SK-N-SH (cell line): Measurements from ENCODE around the gene SGTB. TPM values are rescaled to one million over a fixed set of nuclear protein-coding genes. Genes with fewer than 3 reads are reported as not detected.

Source experiments
- CTCF ChIA-PET: fragments of 300-600, 350-600 bp; formaldehyde crosslinking; extraction: SDS; loops from one replicate; lab custom pipeline; 2021; lab: Yijun Ruan, JAX
- POLR2A ChIA-PET: fragments of 350-600 bp; sonication (Branson Sonifier 250); formaldehyde crosslinking; extraction: SDS; loops from one replicate; lab custom pipeline; 2020; ENCODE audit warnings: antibody characterized with exemption, inconsistent platforms; lab: Yijun Ruan, JAX
- DNase-seq: peaks from one replicate; pipeline ENCODE4 v3.0.0; 2012
- H2AFZ ChIP-seq: fragments of 200-600 bp; sonication (generic); 2 replicates; pipeline ENCODE4 v1.8.1; 2016; ENCODE audit warnings: antibody characterized with exemption, mild to moderate bottlenecking, low read depth
- H3F3A ChIP-seq: fragments of 200-600 bp; sonication (generic); replicated peaks from 2 replicates; pipeline ENCODE3; 2016; ENCODE audit warnings: antibody characterized with exemption, mild to moderate bottlenecking; ENCODE audit not compliant: insufficient read depth
- H3K27ac ChIP-seq, 2 experiments: fragments of 200-500 bp in 1 of 2; fragments of 200-600 bp in 1 of 2; sonication (Bioruptor generic) in 1 of 2; sonication (generic), shearing (Covaris generic) in 1 of 2; 2 replicates each; pipeline versions ENCODE4 v1.5.1 to v1.6.1; 2014 to 2016; ENCODE audit warnings: low read depth in 2 of 2, inconsistent platforms in 1 of 2, low read length in 1 of 2, mild to moderate bottlenecking in 1 of 2, mixed read lengths in 1 of 2
- H3K27me3 ChIP-seq: fragments of 200-600 bp; sonication (generic), shearing (Covaris generic); 2 replicates; pipeline ENCODE4 v1.6.1; 2016; ENCODE audit warnings: mixed run types; ENCODE audit not compliant: insufficient read depth
- H3K36me3 ChIP-seq, 2 experiments: fragments of 200-500 bp in 1 of 2; fragments of 200-600 bp in 1 of 2; sonication (Bioruptor generic) in 1 of 2; sonication (generic) in 1 of 2; replicated peaks in 1 of 2; 2 replicates each; pipeline versions ENCODE3 to v1.5.1; 2014 to 2016; ENCODE audit warnings: low read length in 1 of 2, mild to moderate bottlenecking in 1 of 2; ENCODE audit not compliant: insufficient read depth in 2 of 2, control insufficient read depth in 1 of 2
- H3K4me1 ChIP-seq, 2 experiments: fragments of 200-500 bp in 1 of 2; fragments of 200-600 bp in 1 of 2; sonication (Bioruptor generic) in 1 of 2; sonication (generic), shearing (Covaris generic) in 1 of 2; 2 replicates each; pipeline versions ENCODE4 v1.5.1 to v1.6.1; 2014 to 2016; ENCODE audit warnings: low read depth in 1 of 2, low read length in 1 of 2, mixed run types in 1 of 2; ENCODE audit not compliant: insufficient read depth in 2 of 2, control insufficient read depth in 1 of 2
- H3K4me2 ChIP-seq: fragments of 200-600 bp; sonication (generic), shearing (Covaris generic); 2 replicates; pipeline ENCODE4 v1.6.1; 2017; ENCODE audit warnings: mixed run types
- H3K4me3 ChIP-seq, 2 experiments: fragments of 200-500 bp in 1 of 2; fragments of 200-600 bp in 1 of 2; sonication (Bioruptor generic) in 1 of 2; sonication (generic), shearing (Covaris generic) in 1 of 2; 2 replicates each; pipeline versions ENCODE4 v1.5.1 to v1.8.1; 2014 to 2016; ENCODE audit warnings: low read depth in 2 of 2, inconsistent platforms in 1 of 2, low read length in 1 of 2, mild to moderate bottlenecking in 1 of 2, mixed read lengths in 1 of 2, moderate library complexity in 1 of 2
- H3K79me2 ChIP-seq: fragments of 200-600 bp; sonication (generic); 2 replicates; pipeline ENCODE4 v1.8.1; 2017; ENCODE audit warnings: mild to moderate bottlenecking; ENCODE audit not compliant: insufficient read depth
- H3K9ac ChIP-seq: fragments of 200-600 bp; sonication (generic); 2 replicates; pipeline ENCODE4 v1.6.1; 2017; ENCODE audit warnings: mixed run types
- H3K9me2 ChIP-seq: fragments of 200-600 bp; sonication (generic); 2 replicates; pipeline ENCODE4 v1.6.1; 2017; ENCODE audit warnings: mixed run types
- H3K9me3 ChIP-seq: fragments of 200-600 bp; sonication (generic); 2 replicates; pipeline ENCODE4 v1.6.1; 2017; ENCODE audit warnings: mixed run types, mild to moderate bottlenecking, moderate library complexity
- H4K20me1 ChIP-seq: fragments of 200-600 bp; sonication (generic); 2 replicates; pipeline ENCODE4 v1.6.1; 2017; ENCODE audit warnings: mild to moderate bottlenecking, mixed run types; ENCODE audit not compliant: insufficient read depth
- EZH2phosphoT487 ChIP-seq: fragments of 200-600 bp; sonication (generic); IDR thresholded peaks from 2 replicates; pipeline ENCODE4 v1.6.1; 2017; ENCODE audit warnings: low read depth, mixed run types, mild to moderate bottlenecking, antibody characterized with exemption, moderate library complexity, borderline replicate concordance
- FOSL2 ChIP-seq: IDR thresholded peaks from 2 replicates; pipeline ENCODE4 v1.4.0; 2012; ENCODE audit warnings: low read depth, mild to moderate bottlenecking, moderate library complexity, borderline replicate concordance
- FOXM1 ChIP-seq: IDR thresholded peaks from 2 replicates; pipeline ENCODE4 v1.4.0; 2012; ENCODE audit warnings: low read depth, mild to moderate bottlenecking
- JUND ChIP-seq: IDR thresholded peaks from 2 replicates; pipeline ENCODE4 v1.4.0; 2012
- NRF1 ChIP-seq: IDR thresholded peaks from 2 replicates; pipeline ENCODE4 v1.6.1; 2012; ENCODE audit warnings: low read depth, mild to moderate bottlenecking, low read length
- PBX3 ChIP-seq: IDR thresholded peaks from 2 replicates; pipeline ENCODE4; 2012
- REST ChIP-seq: IDR thresholded peaks from 2 replicates; pipeline ENCODE4 v1.6.1; 2012; ENCODE audit warnings: mild to moderate bottlenecking, low read depth, low read length, moderate library complexity
- RFX5 ChIP-seq: IDR thresholded peaks from 2 replicates; pipeline ENCODE4 v1.6.1; 2012; ENCODE audit warnings: mild to moderate bottlenecking, improper control_type of control experiment, low read length
- SMC3 ChIP-seq: IDR thresholded peaks from 2 replicates; pipeline ENCODE4 v1.6.1; 2012; ENCODE audit warnings: low read depth, low read length, improper control_type of control experiment
- TEAD4 ChIP-seq: IDR thresholded peaks from 2 replicates; pipeline ENCODE4 v1.4.0; 2012; ENCODE audit warnings: mild to moderate bottlenecking, borderline replicate concordance; ENCODE audit not compliant: insufficient read depth
- ZBTB33 ChIP-seq: IDR thresholded peaks from 2 replicates; pipeline ENCODE4 v1.4.0; 2012; ENCODE audit warnings: low read depth, borderline replicate concordance
- WGBS: methylation state at CpG from one replicate; pipeline ENCODE4 v1.1.6; 2017; ENCODE audit warnings: low lambda C conversion rate; 5-methylcytosine and 5-hydroxymethylcytosine counted together
- polyA plus RNA-seq, 3 experiments: library from polyadenylated mRNA; depleted of rRNA; stranded (reverse); fragments of >200 nt; gene quantifications; 2 replicates each; pipeline ENCODE4 v1.2.3, GENCODE V29; 2012

SGTB gene
- polyA plus RNA-seq, 1 of the 3 experiments (the other 2 are of a cell fraction), result 3.5 TPM

- no peak overlapping the region for H2AFZ ChIP-seq
- H3K4me2 ChIP-seq, result no peak overlapping the region
- no peak for TF ChIP-seq JUND
- TF ChIP-seq PBX3, result no peak
- no peak for TF ChIP-seq RFX5
- no peak for TF ChIP-seq TEAD4
- no peak for TF ChIP-seq ZBTB33
- no peak for TF ChIP-seq FOXM1
- no peak for TF ChIP-seq SMC3
- TF ChIP-seq EZH2phosphoT487, result no peak
- H4K20me1 ChIP-seq, result no peaks in the 10 kb centered on the region
- H3K9me3 ChIP-seq, result no peaks in the 10 kb centered on the region
- CTCF ChIA-PET, result no interaction called here
- peaks cover 0 to 6% of the 10 kb centered on the region in 2 experiments; a peak in 3 of 4 replicates for H3K4me1 ChIP-seq
- DNase-seq, result no peak
- POLR2A ChIA-PET, result no interaction called here
- no peaks in the 10 kb centered on the region for H3K9me2 ChIP-seq
- no peak overlapping the region for H3K4me3 ChIP-seq
- no peaks in the 10 kb centered on the region for H3K27me3 ChIP-seq
- H3K27ac ChIP-seq, result no peak overlapping the region
- no peak overlapping the region for H3K9ac ChIP-seq
- peaks cover 38% of the 10 kb centered on the region for H3K79me2 ChIP-seq
- peaks cover 15 to 29% of the 10 kb centered on the region in 2 experiments for H3K36me3 ChIP-seq
- peaks cover 21% of the 10 kb centered on the region for H3F3A ChIP-seq
These were observed 3.2 kb downstream of the SGTB start for GRCh38 chr5:65718576-65719310.

GRCh38 chr5:65708145-65708544, 13.8 kb downstream of the SGTB start:
- POLR2A ChIA-PET, result no interaction called here
- H3K9me2 ChIP-seq, result no peaks in the 10 kb centered on the region
- H3K4me1 ChIP-seq, result peaks cover 0 to 9% of the 10 kb centered on the region in 2 experiments; a peak in 1 of 4 replicates
- DNase-seq, result no peak
- CTCF ChIA-PET, result no interaction called here
- WGBS, result 98% methylated on average over 4 of the region's 4 CpGs
- H3K9me3 ChIP-seq, result no peaks in the 10 kb centered on the region
- H3K27ac ChIP-seq, result no peak overlapping the region
- no peaks in the 10 kb centered on the region for H3K27me3 ChIP-seq
- no peak overlapping the region for H3K4me3 ChIP-seq
- no peak for TF ChIP-seq FOSL2
- TF ChIP-seq NRF1, result no peak
- no peak for TF ChIP-seq REST
- H3K9ac ChIP-seq, result no peak overlapping the region
- peaks cover 11 to 26% of the 10 kb centered on the region in 2 experiments for H3K36me3 ChIP-seq
- H4K20me1 ChIP-seq, result no peaks in the 10 kb centered on the region
- no peaks in the 10 kb centered on the region for H3K79me2 ChIP-seq
- H3F3A ChIP-seq, result peaks cover 11% of the 10 kb centered on the region
- no peak overlapping the region for H2AFZ ChIP-seq
- no peak overlapping the region for H3K4me2 ChIP-seq
